ENCODE data around the gene HOOK2. TPM values are rescaled to one million over a fixed set of nuclear protein-coding genes. Genes with fewer than 3 reads are reported as not detected.

HOOK2 gene
- total RNA-seq, 2 donors from 2014 or later = 11.4 to 12.2 TPM

DNA sequence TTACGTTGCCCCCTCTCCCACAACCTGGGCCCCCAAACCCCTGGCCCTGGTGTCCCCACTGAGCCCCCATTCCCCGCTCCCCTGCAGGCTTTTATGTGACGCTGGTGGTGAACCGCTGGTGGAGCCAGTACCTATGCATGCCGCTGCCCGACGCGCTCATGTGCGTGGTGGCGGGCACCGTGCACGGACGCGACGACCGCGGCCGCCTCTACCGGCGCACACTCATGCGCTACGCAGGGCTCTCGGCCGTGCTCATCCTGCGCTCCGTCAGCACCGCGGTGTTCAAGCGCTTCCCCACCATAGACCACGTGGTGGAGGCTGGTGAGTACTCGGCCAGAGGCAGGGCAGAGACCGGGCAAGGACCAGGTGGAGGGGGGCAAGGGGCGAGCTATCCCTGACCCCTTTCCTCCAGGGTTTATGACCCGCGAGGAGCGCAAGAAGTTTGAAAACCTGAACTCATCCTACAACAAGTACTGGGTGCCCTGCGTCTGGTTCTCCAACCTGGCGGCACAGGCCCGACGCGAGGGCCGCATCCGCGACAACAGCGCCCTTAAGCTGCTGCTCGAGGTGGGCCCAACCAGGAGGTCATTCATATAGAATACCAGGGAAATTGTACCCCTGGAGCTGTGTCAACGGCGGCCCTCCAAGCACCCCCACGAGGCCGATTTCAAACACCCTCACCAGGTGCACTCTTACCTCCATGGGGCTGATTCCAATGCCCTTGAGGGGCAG, 20.7 kb downstream of the HOOK2 start:
- Histone ChIP-seq H3K27ac (no peak overlapping the region), H3K4me3 (no peak overlapping the region), H3K36me3 (no peaks in the 10 kb centered on the region), H3K4me1 (peaks cover 0 to 10% of the 10 kb centered on the region in 2 donors), H3K27me3 (no peaks in the 10 kb centered on the region), H3K9me3 (no peaks in the 10 kb centered on the region)
- DNase-seq (ENCODE audit: low spot score) = no peak
- TF ChIP-seq, protein P1, sequence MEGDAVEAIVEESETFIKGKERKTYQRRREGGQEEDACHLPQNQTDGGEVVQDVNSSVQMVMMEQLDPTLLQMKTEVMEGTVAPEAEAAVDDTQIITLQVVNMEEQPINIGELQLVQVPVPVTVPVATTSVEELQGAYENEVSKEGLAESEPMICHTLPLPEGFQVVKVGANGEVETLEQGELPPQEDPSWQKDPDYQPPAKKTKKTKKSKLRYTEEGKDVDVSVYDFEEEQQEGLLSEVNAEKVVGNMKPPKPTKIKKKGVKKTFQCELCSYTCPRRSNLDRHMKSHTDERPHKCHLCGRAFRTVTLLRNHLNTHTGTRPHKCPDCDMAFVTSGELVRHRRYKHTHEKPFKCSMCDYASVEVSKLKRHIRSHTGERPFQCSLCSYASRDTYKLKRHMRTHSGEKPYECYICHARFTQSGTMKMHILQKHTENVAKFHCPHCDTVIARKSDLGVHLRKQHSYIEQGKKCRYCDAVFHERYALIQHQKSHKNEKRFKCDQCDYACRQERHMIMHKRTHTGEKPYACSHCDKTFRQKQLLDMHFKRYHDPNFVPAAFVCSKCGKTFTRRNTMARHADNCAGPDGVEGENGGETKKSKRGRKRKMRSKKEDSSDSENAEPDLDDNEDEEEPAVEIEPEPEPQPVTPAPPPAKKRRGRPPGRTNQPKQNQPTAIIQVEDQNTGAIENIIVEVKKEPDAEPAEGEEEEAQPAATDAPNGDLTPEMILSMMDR (IDR thresholded peaks at IDR 0.05) = no peak

GRCh38 chr19:12752056-12752781, 23.1 kb downstream of the HOOK2 start:
- TF ChIP-seq, protein P1 (IDR thresholded peaks at IDR 0.05) = no peak
- Histone ChIP-seq H3K9me3 (no peaks in the 10 kb centered on the region), H3K4me3 (no peak overlapping the region), H3K36me3 (peaks cover 10% of the 10 kb centered on the region), H3K27ac (no peak overlapping the region), H3K4me1 (peaks cover 0 to 2% of the 10 kb centered on the region in 2 donors), H3K27me3 (no peaks in the 10 kb centered on the region)
- DNase-seq (ENCODE audit: low spot score) = no peak

DNA sequence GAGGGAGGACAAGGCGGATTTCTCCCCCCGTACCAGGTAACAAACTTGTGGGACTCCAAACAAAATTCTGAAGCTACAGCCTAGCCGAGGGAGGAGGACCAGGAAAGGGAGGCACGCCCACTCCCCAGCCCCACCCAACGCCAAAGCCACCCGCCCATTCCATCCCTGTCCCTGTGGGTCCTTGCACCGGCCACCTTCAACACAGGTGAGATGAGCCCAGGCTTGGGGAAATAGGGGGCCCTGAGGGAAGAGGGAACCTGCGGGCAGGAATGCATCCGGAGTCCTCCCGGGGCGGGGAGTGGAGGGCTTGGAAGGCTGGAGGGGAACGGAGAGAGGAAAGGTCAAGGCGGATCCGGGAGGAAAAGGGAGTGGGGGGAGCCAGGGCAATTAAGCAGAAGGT, 23.7 kb downstream of the HOOK2 start, which contains the start of gene BEST2:
BEST2 (plus strand) TSS at position 157 of the 400 bp plus-strand sequence. CDS start 802 bp downstream, outside the sequence.
- Histone ChIP-seq H3K4me3 (no peak within 1 kb of the TSS), H3K9me3 (no peaks in the 10 kb centered on the region), H3K4me1 (no peaks in the 10 kb centered on the region), H3K36me3 (peaks cover 16% of the 10 kb centered on the region), H3K27ac (no peak within 1 kb of the TSS), H3K27me3 (no peaks in the 10 kb centered on the region)
- TF ChIP-seq, protein P1 (IDR thresholded peaks at IDR 0.05) = no peak
- DNase-seq (ENCODE audit: low spot score) = no peak

GRCh38 chr19:12750851-12751250, 24.5 kb downstream of the HOOK2 start:
- no peak for DNase-seq (ENCODE audit: low spot score)
- no peaks in the 10 kb centered on the region for H3K9me3 ChIP-seq
- H3K36me3 ChIP-seq = peaks cover 23% of the 10 kb centered on the region
- H3K4me1 ChIP-seq = no peaks in the 10 kb centered on the region
- H3K27me3 ChIP-seq = no peaks in the 10 kb centered on the region
- H3K27ac ChIP-seq = no peak overlapping the region
- no peak overlapping the region for H3K4me3 ChIP-seq
- TF ChIP-seq, protein P1 (IDR thresholded peaks at IDR 0.05) = no peak

- TF ChIP-seq, protein P1 (IDR thresholded peaks at IDR 0.05) = no peak
- peaks cover 29% of the 10 kb centered on the region for H3K36me3 ChIP-seq
- no peak for DNase-seq (ENCODE audit: low spot score)
- no peaks in the 10 kb centered on the region for H3K9me3 ChIP-seq
- no peak overlapping the region for H3K27ac ChIP-seq
- no peaks in the 10 kb centered on the region for H3K4me1 ChIP-seq
- H3K27me3 ChIP-seq = no peaks in the 10 kb centered on the region
- H3K4me3 ChIP-seq = no peak overlapping the region
These were observed 25.3 kb downstream of the HOOK2 start for GRCh38 chr19:12749938-12750521.

Measured in right atrium auricular region (tissue), 2 donors.